ENCODE results near the gene CST7.

Gene CST7

GRCh38 chr20:24964506-24964840 is 15.4 kb downstream of the CST7 start:
- no peak for DNase-seq (ENCODE audit: low spot score)

- DNase-seq (ENCODE audit: low spot score) = no peak
Observed at GRCh38 chr20:24965065-24965919, 16.2 kb downstream of the CST7 start.

GRCh38 chr20:24966317-24967012 is 17.4 kb downstream of the CST7 start:
- DNase-seq (ENCODE audit: low spot score) = no peak

DNA sequence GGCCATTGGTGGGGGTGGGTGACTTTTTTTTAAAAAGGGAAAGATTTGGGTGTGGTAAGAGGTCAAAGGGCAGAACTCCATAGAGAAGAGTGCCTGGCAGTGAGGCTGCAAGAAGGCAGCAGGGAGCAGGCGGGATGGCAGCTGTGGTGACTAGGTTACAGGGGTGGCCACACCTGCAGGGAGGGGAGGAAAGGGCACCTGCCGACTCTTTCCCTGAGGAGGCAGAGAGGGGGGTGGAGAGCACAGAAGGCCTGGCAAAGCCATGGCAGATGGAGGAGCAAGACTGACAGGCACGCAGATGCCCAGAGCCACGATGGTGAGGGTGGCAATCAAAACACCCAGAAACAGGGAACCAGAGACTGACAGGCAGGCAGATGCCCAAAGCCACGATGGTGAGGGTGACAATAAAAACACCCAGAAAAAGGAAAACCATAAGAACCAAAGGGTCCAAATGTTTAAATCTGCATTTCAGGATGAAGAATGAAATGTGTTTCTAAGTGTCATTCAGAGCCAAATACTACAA is 19.3 kb downstream of the CST7 start:
- DNase-seq (ENCODE audit: low spot score) = no peak

DNA sequence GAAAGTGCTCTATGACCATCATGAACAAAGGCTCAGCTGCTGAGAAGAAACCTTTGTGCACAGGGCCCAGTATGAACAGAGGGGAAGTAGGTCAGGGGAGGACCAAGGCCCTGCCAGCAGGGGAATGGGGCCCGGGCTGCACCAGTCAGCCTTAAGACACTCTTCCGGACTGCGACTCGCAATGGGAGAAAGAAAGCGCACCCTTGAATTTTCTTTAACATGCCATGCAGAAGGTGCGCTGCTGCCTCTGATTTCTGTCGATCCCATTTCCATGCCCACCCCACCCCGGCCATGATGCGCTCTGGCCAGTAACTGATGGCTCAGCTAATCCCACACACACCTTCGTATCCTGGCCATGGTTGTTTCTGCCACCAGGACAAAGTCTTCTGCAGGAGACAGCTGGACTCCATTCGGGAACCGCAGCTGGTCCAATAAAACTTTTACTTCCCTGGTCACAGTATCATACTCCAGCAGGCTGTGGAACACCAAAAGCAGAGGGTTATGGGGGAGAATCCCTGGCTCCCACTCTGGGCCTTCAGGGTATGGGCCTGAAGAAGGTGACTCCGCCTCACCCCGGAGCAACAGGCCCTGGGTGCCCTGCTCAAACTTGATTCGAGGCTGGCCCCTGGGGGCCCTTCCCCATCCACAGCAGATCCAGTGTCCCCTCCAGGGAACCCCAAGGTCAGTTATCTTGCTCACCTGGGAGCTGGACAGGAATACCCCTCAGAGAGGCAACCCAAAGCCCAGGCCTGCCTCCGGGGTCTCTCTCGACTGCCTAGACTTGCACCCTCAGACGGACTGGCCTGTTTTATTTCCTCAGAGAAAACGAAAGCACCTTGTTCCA is 20.3 kb downstream of the CST7 start:
- DNase-seq (ENCODE audit: low spot score) = no peak

DNA sequence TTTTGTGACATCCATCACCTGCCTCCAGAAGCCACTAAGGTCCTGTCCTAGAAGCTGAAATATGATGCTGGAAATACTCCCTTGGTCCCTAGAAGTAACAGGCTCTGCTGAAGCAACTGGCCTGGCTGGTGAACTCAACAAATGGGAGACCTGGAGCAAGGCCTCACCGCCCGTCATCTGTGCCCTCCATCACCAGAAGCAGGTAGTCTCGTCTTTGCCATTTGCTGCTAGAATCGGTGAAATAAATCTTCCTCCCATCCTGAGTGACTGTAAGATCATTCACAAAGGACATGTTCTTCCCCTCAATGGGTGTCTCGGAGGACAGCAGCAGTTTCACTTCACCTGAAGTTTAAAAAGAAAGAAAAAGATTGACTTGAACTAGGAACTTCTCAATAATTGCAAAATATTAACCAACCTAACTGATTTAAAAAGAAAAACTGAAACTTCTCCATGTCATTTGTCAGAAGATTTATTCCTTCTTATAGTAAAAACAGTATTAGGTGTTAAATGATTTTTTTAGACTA is 21.0 kb downstream of the CST7 start:
- DNase-seq (ENCODE audit: low spot score) = no peak

DNA sequence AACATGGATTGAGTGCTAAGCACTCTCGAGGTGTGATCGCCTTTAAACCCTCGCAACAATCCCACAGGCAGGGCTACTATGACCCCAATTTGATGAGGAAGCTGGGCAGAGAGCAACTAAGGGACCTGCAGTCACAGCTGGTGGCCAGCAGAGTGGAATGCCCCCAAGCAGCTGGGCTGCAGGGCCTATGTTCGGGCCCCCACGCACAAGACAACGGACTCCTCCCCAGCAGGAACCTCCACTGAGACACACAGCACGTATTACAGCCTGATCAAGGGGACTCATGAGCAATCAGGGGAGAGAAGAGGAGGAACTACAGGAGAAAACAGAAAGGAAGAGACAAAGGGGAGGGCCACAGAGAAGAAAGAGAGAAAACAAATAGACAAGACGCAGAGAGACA is 21.7 kb downstream of the CST7 start:
- no peak for DNase-seq (ENCODE audit: low spot score)

DNA sequence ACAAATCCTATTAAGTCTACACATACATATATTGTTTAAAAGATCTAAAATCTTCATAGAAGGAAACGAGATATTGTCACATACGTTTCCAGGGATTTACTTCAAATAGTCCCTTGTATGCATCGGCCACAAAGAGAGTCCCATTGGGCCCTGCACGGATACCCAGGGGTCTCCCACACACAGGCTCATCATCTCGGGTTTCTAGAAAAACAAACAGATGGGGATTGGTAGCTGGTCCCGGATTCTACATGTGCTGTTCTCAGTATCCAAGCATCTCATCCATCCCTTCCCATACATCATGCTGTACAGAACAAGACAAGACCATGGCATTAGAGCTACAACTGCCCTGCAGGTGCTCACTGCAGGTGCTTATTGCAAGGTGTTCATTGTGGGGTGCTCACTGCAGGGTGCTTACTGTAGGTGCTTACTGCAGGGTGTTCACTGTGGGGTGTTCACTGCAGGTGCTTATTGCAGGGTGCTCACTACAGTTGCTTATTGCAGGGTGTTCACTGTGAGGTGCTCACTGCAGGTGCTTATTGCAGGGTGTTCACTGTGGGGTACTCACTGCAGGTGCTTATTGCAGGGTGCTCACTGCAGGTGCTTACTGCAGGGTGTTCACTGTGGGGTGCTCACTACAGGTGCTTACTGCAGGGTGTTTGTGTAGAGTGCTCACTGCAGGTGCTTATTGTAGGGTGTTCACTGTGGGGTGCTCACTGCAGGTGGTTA is 22.5 kb downstream of the CST7 start:
- no peak for DNase-seq (ENCODE audit: low spot score)

- DNase-seq (ENCODE audit: low spot score) = no peak
Observed at GRCh38 chr20:24972341-24972740, 23.3 kb downstream of the CST7 start.

GRCh38 chr20:24977336-24977735 is 28.3 kb downstream of the CST7 start:
- DNase-seq (ENCODE audit: low spot score) = no peak

DNA sequence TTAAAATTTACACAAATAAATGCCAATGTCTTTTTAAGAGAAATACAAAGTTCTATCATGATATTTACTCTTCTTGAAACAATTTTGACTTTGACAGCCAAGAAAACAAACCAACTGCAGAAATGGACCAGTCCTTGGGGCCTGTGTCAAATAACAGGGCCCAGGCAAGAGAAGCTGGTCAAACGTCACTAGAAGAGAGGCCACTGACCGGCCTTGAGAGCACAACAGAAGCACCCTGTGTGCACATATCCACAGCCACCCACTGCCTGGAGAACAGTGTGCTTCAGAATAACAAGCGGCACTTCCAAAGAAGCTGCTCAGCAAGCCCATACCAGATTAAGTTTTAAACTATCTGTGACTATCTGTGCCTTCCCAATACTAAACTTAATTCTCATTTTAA is 28.7 kb downstream of the CST7 start:
- DNase-seq (ENCODE audit: low spot score) = no peak

GRCh38 chr20:24978513-24978912 is 29.4 kb downstream of the CST7 start:
- DNase-seq (ENCODE audit: low spot score) = no peak

DNA sequence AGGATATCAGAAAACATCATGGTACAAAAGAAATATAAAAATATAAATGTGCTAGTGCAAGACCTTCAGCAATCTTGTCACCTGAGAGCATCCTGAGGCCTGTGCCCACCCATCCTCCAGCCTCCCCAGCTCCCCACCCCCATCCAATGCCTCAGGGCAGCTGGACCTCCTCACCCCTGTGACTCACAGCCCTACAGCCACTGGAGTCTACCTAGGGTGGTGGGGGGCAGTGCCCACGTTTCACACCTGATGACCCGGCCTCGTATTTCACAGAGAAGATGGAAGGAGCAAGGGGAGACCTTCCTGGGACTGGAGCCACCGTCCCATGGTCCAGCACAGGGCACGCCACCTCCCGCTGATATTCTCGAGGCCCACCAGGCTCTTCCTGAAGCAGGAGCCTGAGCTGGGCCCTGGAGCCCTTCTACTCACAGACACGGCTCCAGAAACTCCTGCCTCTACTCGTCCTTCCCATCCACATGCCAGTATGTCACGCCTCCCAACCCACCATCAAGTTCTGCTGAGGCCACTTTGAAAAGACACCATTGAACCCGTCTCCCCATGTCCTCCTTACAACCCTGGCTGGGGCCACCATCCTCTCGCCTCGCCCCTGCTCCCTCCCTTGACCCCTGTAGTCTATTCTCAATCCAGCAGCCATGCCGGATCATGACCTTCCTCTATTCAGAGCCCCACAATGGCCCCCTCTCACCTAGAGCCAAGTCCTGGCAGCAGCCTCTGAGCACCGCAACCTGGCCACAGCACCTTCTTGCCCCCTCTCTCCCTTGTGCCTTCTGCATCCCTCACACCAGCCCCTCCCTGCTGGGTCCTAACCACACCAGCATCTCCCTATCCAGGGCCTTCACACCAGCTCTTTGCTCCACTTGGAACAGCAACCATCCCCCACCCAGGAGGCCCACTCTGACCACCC is 30.2 kb downstream of the CST7 start:
- no peak for DNase-seq (ENCODE audit: low spot score)

DNA sequence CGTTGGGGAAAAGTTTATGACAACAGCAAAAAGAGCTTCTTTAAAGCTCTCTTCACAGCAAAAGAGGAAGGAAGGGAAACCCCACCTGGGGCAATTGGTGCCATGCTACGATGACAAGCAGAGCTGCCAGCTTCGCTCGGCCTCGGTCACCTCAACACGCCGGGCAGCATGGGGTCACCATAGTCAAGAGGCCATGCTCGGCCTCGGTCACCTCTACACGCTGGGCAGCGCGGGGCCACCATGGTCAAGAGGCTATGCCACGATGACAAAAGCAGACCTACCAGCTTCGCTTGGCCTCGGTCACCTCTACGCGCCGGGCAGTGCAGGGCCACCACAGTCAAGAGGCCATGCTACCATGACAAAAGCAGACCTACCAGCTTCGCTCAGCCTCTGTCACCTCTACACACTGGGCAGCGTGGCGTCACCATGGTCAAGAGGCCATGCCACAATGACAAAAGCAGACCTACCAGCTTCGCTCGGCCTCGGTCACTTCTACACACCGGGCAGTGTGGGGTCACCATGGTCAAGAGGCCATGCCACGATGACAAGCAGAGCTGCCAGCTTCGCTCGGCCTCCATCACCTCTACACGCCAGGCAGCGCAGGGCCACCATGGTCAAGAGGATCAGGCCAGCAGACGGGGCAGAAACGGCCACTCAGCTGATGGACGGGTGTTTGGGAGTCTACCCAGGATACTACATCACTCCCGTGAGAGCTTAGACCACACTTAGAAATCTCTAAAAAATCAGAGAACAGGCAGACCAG is 31.4 kb downstream of the CST7 start:
- no peak for DNase-seq (ENCODE audit: low spot score)

- DNase-seq (ENCODE audit: low spot score) = no peak
Observed at GRCh38 chr20:24981282-24981681, 32.2 kb downstream of the CST7 start.

GRCh38 chr20:24981790-24982189 is 32.7 kb downstream of the CST7 start:
- DNase-seq (ENCODE audit: low spot score) = no peak

- DNase-seq (ENCODE audit: low spot score) = no peak
Observed at GRCh38 chr20:24983896-24984295, 34.8 kb downstream of the CST7 start.

DNA sequence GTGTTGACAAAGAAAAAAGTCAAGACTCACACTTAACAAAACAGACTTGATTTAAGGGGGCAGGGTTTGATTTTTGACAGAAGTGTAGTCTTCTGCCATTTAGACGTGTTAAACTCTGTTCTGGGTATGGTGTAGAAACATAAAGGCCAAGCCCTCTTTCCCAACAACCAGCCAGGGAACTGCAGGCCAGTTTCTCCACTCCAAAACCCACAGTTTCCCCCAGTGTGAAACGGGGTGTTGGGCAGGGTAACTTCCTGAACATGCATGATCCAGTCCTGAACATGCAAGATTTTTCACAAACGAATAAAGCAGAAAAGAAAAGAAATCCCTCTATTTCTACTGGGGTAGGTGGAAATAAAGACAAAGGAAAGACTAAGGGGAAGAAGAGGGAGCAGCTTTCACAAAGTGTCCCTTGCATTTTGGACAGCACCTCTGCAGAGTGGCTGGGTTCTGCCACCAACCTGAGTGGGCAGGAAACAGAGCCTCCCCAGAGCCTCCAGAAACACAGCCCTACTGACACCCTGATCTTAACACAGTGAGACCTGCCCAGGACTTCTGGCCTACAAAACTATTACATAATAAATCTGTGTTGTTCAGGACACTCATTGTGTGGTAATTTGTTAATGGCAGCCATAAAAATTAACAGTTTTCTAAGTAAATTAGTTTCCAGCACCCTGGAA is 36.0 kb downstream of the CST7 start:
- no peak for DNase-seq (ENCODE audit: low spot score)

DNA sequence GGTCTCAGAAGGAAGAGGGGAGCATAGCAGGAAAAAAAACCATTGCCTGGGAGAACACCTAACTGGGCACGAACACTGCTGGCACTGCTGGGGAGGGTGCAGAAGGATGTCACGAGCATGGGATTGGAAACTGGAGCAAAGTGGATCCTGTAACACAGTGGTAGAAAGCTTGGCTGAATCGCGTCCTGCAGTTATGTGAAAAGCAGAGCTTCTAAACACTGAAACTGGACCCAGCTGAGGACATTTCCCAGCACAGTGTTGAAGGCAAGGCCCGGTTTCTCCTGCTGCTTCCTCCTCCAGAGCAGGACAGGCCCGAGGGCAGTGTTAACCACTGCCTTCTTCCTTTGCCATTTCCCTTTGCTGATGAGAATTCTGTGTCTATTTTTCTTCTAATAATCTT is 36.7 kb downstream of the CST7 start:
- no peak for DNase-seq (ENCODE audit: low spot score)

Data from iPS-NIHi11 (cell line).